ENCODE measurements around the gene SSC5D.
"Not testable (repeated sequence)": the region's sequence is repeated elsewhere in the genome, so short reads cannot be mapped to it uniquely, and the experiment has no call there.

Gene SSC5D

GRCh38 chr19:55526216-55527196 is 38.3 kb downstream of the SSC5D start:
- no peak overlapping the region for H3K4me3 ChIP-seq (ENCODE audit: low read depth, low read length)
- DNase-seq (ENCODE audit: low read depth, low spot score) = no peak
- ChIA-PET POLR2A (interaction anchor here (1.1 to 1.3 kb wide), 2 partner anchors 10 to 26 kb away, joined by 3 to 4 read pairs; no protein-coding TSS in a partner anchor), CTCF (interaction anchor here (1.0 to 2.0 kb wide), 5 partner anchors 9 to 105 kb away, joined by 3 to 11 read pairs (median 6); partner anchors contain the start of gene ZNF865)
- TF ChIP-seq CTCF (IDR thresholded peaks at IDR 0.05; ENCODE audit: insufficient read depth, low read length, missing control alignments) = no peak

- DNase-seq (ENCODE audit: low read depth, low spot score) = no peak
- no peak for TF ChIP-seq CTCF (IDR thresholded peaks at IDR 0.05; ENCODE audit: insufficient read depth, low read length, missing control alignments)
- POLR2A ChIA-PET = interaction anchor here (1.3 kb wide), 1 partner anchor 25 kb away, joined by 4 read pairs; no protein-coding TSS in a partner anchor
- no peak overlapping the region for H3K4me3 ChIP-seq (ENCODE audit: low read depth, low read length)
- CTCF ChIA-PET = interaction anchor here (1.2 to 2.5 kb wide), 5 partner anchors 11 to 104 kb away, joined by 3 to 10 read pairs (median 6); partner anchors contain the start of gene ZNF865
Measured at GRCh38 chr19:55527197-55528029, 39.2 kb downstream of the SSC5D start.

GRCh38 chr19:55528030-55528803 is 40.0 kb downstream of the SSC5D start:
- DNase-seq (ENCODE audit: low read depth, low spot score) = no peak
- H3K4me3 ChIP-seq (ENCODE audit: low read depth, low read length) = peak overlapping the region; percentile 12
- TF ChIP-seq CTCF (IDR thresholded peaks at IDR 0.05; ENCODE audit: insufficient read depth, low read length, missing control alignments) = peak; percentile 42
- ChIA-PET CTCF (interaction anchor here (0.7 to 2.5 kb wide), 6 partner anchors 12 to 104 kb away, joined by 3 to 10 read pairs (median 3); partner anchors contain the start of gene ZNF865), POLR2A (no interaction called here)

GRCh38 chr19:55529636-55530234 is 41.5 kb downstream of the SSC5D start:
- CTCF ChIA-PET = interaction anchor here (1.3 to 2.5 kb wide), 2 partner anchors 26 to 102 kb away, joined by 3 to 10 read pairs; no protein-coding TSS in a partner anchor
- POLR2A ChIA-PET = no interaction called here
- no peak for TF ChIP-seq CTCF (IDR thresholded peaks at IDR 0.05; ENCODE audit: insufficient read depth, low read length, missing control alignments)
- H3K4me3 ChIP-seq (ENCODE audit: low read depth, low read length) = no peak overlapping the region
- DNase-seq (ENCODE audit: low read depth, low spot score) = no peak

- no peak for TF ChIP-seq CTCF (IDR thresholded peaks at IDR 0.05; ENCODE audit: insufficient read depth, low read length, missing control alignments)
- POLR2A ChIA-PET = no interaction called here
- no peak overlapping the region for H3K4me3 ChIP-seq (ENCODE audit: low read depth, low read length)
- DNase-seq (ENCODE audit: low read depth, low spot score) = no peak
- CTCF ChIA-PET = interaction anchor here (1.5 to 1.7 kb wide), 2 partner anchors 16 to 76 kb away, joined by 6 read pairs; no protein-coding TSS in a partner anchor
Measured at GRCh38 chr19:55530996-55531395, 42.8 kb downstream of the SSC5D start.

GRCh38 chr19:55534280-55534679 is 46.0 kb downstream of the SSC5D start:
- CTCF ChIA-PET = interaction anchor here (2.3 kb wide), 1 partner anchor 67 kb away, joined by 11 read pairs; no protein-coding TSS in a partner anchor
- H3K4me3 ChIP-seq (ENCODE audit: low read depth, low read length); POLR2A ChIA-PET; DNase-seq (ENCODE audit: low read depth, low spot score): not testable (repeated sequence)

Data from AG04449 (cell line).